Gastrocnemius medialis (tissue), 4 donors: Measurements from ENCODE around the gene SRPK2. TPM values are rescaled to one million over a fixed set of nuclear protein-coding genes. Genes with fewer than 3 reads are reported as not detected.

Source experiments
- ATAC-seq, 2 donors: fragments of 150-250 bp; one replicate each; pipeline ENCODE4 v1.9.1; 2016
- DNase-seq, 2 donors: peaks; one replicate each; pipeline ENCODE4 v3.0.0-alpha.2; 2019
- H3K27ac ChIP-seq, 4 donors: fragments of 200-600 bp; sonication (generic); 1 replicate in 1 of 4; 2 replicates in 3 of 4; pipeline ENCODE4 v1.5.1; 2016 to 2018; ENCODE audit warnings: mild to moderate bottlenecking in 2 of 4, moderate library complexity in 1 of 4
- H3K27me3 ChIP-seq, 3 donors: fragments of 200-600 bp; sonication (generic) in 2 of 3; 1 replicate in 1 of 3; 2 replicates in 2 of 3; pipeline versions ENCODE4 v1.5.1 to v1.6.0; 2016 to 2019; ENCODE audit warnings: mild to moderate bottlenecking in 1 of 3, moderate library complexity in 1 of 3
- H3K36me3 ChIP-seq, 2 donors: fragments of 200-600 bp; sonication (generic) in 1 of 2; one replicate each; pipeline ENCODE4 v1.5.1; 2017 to 2018
- H3K4me1 ChIP-seq, 2 donors: fragments of 200-600 bp; sonication (generic) in 1 of 2; one replicate each; pipeline ENCODE4 v1.5.1; 2016 to 2017; ENCODE audit warnings: mild to moderate bottlenecking in 2 of 2
- H3K4me3 ChIP-seq, 4 donors: fragments of 200-600 bp; sonication (generic) in 3 of 4; 1 replicate in 1 of 4; 2 replicates in 3 of 4; pipeline ENCODE4 v1.5.1; 2016 to 2019; ENCODE audit warnings: mild to moderate bottlenecking in 2 of 4
- H3K9me3 ChIP-seq, 3 donors: fragments of 200-600 bp; sonication (generic) in 2 of 3; 1 replicate in 1 of 3; 2 replicates in 2 of 3; pipeline ENCODE4 v1.5.1; 2016 to 2019
- POLR2A ChIP-seq, 2 donors: fragments of 450-650 bp; IDR thresholded peaks; one replicate each; pipeline ENCODE4 v1.6.1; 2017; ENCODE audit warnings: antibody characterized with exemption in 2 of 2, mild to moderate bottlenecking in 2 of 2, moderate library complexity in 2 of 2
- in situ Hi-C, 4 donors: fragments of 200-750 bp; cut with MboI; loops; one replicate each; pipeline versions ENCODE4 v1.15.0 to v1.8.0; 2017; ENCODE audit warnings: low sequenced_read_pairs in 4 of 4
- intact Hi-C: fragments of 100-400 bp; cut with DNase I; formaldehyde crosslinking; loops from one replicate; pipeline ENCODE4 v1.15.1; 2023; ENCODE audit warnings: low total_unique reads
- total RNA-seq, 4 donors: library from RNA; depleted of rRNA; stranded (reverse); fragments of >200 nt; gene quantifications; one replicate each; pipeline versions ENCODE4 v1.1.0 to v1.2.3, GENCODE V29; 2016
- TF ChIP-seq, protein P1 (sequence below), 5 experiments: fragments of 450-650 bp in 3 of 5; fragments of 200-600 bp in 2 of 5; sonication (generic) in 2 of 5; IDR thresholded peaks in 4 of 5; conservative IDR thresholded peaks in 1 of 5; 1 replicate in 4 of 5; 2 replicates in 1 of 5; pipeline ENCODE4 v1.5.1; 2016 to 2019; ENCODE audit warnings: antibody characterized with exemption in 5 of 5, mild to moderate bottlenecking in 3 of 5, moderate library complexity in 3 of 5

The SRPK2 gene
- total RNA-seq, 4 donors from 2014 or later, result 18.1 to 49.0 (median 21.3) TPM

DNA sequence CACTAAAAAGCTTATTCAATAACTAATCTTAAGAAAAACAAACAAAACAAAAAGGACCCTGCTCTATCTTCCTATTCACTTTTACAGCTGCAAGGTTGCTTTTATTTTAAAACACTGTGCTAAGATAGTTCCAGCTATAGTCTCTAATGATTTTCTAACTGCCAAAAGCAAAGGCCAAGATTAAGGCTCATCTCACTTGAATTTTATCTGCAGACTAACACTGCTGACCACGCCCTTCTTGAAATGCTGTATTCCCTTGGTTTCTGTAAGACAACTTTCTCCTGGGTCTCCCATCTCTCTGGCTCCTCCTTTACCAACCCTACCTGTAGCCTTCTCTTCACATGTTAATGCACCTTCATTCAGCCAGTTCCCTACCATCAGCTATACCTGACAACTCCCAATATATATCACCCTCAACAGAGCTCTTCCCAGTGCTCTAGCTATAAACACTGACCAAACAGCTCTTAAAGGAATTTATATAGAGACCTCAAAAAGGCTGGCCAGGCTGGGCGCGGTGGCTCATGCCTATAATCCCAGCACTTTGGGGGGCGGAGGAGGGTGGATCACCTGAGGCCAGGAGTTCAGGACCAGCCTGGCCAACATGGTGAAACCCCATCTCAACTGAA, 11.7 kb downstream of the SRPK2 start:
- DNase-seq, result no peak
- H3K4me3 ChIP-seq, result no peak overlapping the region
- no peak overlapping the region for H3K27ac ChIP-seq
- intact Hi-C loops, result no loop called here
- ATAC-seq, result no peak
- TF ChIP-seq, protein P1, sequence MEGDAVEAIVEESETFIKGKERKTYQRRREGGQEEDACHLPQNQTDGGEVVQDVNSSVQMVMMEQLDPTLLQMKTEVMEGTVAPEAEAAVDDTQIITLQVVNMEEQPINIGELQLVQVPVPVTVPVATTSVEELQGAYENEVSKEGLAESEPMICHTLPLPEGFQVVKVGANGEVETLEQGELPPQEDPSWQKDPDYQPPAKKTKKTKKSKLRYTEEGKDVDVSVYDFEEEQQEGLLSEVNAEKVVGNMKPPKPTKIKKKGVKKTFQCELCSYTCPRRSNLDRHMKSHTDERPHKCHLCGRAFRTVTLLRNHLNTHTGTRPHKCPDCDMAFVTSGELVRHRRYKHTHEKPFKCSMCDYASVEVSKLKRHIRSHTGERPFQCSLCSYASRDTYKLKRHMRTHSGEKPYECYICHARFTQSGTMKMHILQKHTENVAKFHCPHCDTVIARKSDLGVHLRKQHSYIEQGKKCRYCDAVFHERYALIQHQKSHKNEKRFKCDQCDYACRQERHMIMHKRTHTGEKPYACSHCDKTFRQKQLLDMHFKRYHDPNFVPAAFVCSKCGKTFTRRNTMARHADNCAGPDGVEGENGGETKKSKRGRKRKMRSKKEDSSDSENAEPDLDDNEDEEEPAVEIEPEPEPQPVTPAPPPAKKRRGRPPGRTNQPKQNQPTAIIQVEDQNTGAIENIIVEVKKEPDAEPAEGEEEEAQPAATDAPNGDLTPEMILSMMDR (IDR thresholded peaks at IDR 0.05 in 4 of 5, conservative IDR thresholded peaks at IDR 0.05 in 1 of 5), result no peak
- in situ Hi-C loops, result no loop called here
- no peaks in the 10 kb centered on the region for H3K9me3 ChIP-seq
- no peaks in the 10 kb centered on the region for H3K27me3 ChIP-seq
- H3K36me3 ChIP-seq, result no peaks in the 10 kb centered on the region
- no peaks in the 10 kb centered on the region for H3K4me1 ChIP-seq

GRCh38 chr7:105369944-105370343, 18.8 kb downstream of the SRPK2 start:
- Histone ChIP-seq H3K9me3 (no peaks in the 10 kb centered on the region), H3K27ac (no peak overlapping the region), H3K4me3 (no peak overlapping the region), H3K36me3 (no peaks in the 10 kb centered on the region), H3K27me3 (no peaks in the 10 kb centered on the region), H3K4me1 (no peaks in the 10 kb centered on the region)
- in situ Hi-C loops, result no loop called here
- no peak for DNase-seq
- no peak for ATAC-seq
- intact Hi-C loops, result no loop called here
- no peak for TF ChIP-seq POLR2A (IDR thresholded peaks at IDR 0.05)
- TF ChIP-seq, protein P1 (IDR thresholded peaks at IDR 0.05 in 4 of 5, conservative IDR thresholded peaks at IDR 0.05 in 1 of 5), result no peak

DNA sequence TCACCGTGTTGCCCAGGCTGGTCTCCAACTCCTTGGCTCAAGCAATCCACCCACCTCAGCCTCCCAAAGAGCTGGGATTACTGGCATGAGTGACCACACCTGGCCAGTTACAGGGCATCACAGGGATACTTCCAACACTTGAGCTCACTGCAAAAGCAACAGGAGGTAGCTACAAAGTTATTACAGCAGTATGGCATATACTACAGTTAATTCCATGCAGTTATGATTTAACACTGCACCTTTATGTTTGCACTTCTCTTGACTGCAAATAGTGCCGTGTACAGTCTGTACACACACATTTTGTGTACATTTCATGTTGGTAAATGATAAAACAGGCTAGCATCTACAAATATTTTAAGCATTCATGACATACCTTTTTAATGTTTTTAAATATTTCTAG, 21.3 kb downstream of the SRPK2 start:
- Histone ChIP-seq H3K27ac (no peak overlapping the region), H3K36me3 (no peaks in the 10 kb centered on the region), H3K9me3 (no peaks in the 10 kb centered on the region), H3K4me3 (no peak overlapping the region), H3K4me1 (no peaks in the 10 kb centered on the region), H3K27me3 (no peaks in the 10 kb centered on the region)
- DNase-seq (no peak), ATAC-seq (no peak)
- TF ChIP-seq, protein P1 (IDR thresholded peaks at IDR 0.05 in 4 of 5, conservative IDR thresholded peaks at IDR 0.05 in 1 of 5), result no peak
- TF ChIP-seq POLR2A (IDR thresholded peaks at IDR 0.05), result no peak
- in situ Hi-C loops (no loop called here), intact Hi-C loops (no loop called here)

DNA sequence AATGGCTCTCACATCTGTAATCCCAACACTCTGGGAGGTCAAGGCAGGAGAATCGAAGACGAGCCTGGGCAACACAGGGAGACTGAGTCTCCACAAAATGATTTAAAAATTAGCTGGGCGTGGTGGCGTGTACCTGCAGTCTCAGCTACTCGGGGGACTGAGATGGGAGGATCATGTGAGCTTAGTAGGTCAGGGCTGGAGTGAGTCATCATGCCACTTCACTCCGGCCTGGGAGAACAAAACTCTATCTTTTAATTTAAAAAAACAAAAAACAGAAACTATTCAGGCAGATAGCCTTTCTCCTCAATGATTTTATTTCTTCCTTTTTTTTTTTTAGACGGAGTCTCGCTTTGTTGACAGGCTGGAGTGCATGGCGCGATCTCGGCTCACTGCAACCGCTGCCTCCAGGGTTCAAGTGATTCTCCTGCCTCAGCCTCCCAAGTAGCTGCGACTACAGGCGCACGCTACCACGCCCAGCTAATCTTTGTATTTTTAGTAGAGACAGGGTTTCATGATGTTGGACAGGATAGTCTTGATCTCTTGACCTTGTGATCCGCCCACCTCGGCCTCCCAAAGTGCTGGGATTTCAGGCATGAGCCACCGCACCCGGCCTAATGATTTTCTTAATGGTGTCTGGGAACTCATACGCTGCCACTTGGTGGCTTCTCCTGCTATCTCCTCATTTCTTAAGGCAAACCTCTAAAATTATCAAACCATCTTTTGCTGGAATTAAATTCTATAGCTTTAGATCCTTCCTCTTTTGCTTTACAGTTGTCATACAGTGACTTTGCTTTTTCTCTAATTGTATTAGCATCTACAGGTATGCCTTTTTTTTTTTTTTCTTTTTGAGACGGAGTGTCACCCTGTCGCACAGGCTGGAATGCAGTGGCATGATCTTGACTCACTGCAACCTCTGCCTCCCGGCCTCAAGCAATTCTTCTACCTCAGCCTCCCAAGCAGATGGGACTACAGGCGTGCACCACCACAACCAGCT, 22.9 kb downstream of the SRPK2 start:
- DNase-seq (no peak), ATAC-seq (no peak)

More for the DNA sequence above, 22.9 kb downstream of the SRPK2 start:
- no peak overlapping the region for H3K4me3 ChIP-seq
- no peaks in the 10 kb centered on the region for H3K27me3 ChIP-seq
- no peaks in the 10 kb centered on the region for H3K4me1 ChIP-seq
- no peak for TF ChIP-seq POLR2A (IDR thresholded peaks at IDR 0.05)
- TF ChIP-seq, protein P1 (IDR thresholded peaks at IDR 0.05 in 4 of 5, conservative IDR thresholded peaks at IDR 0.05 in 1 of 5), result no peak
- intact Hi-C loops (no loop called here), in situ Hi-C loops (no loop called here)
- H3K36me3 ChIP-seq, result no peaks in the 10 kb centered on the region
- no peaks in the 10 kb centered on the region for H3K9me3 ChIP-seq
- H3K27ac ChIP-seq, result no peak overlapping the region
